Measurements from ENCODE around the gene CDCA8.

The CDCA8 gene

DNA sequence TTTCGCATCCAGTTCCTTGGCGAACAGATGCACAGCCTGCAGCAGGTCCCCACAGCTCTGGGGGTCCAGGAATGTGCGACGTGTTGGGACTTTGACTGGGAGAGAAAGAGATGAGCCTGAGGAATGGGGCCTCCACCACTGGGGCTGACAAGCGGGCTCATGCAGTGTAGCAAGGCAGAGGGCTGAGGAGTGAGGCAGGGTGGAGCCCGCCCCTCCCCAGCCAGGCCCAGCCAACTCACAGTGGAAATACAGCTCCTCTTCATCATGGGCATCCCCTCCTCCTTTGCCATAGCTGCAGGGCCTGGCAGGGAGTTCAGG is 30.7 kb downstream of the CDCA8 start:
- TF ChIP-seq, protein P1, sequence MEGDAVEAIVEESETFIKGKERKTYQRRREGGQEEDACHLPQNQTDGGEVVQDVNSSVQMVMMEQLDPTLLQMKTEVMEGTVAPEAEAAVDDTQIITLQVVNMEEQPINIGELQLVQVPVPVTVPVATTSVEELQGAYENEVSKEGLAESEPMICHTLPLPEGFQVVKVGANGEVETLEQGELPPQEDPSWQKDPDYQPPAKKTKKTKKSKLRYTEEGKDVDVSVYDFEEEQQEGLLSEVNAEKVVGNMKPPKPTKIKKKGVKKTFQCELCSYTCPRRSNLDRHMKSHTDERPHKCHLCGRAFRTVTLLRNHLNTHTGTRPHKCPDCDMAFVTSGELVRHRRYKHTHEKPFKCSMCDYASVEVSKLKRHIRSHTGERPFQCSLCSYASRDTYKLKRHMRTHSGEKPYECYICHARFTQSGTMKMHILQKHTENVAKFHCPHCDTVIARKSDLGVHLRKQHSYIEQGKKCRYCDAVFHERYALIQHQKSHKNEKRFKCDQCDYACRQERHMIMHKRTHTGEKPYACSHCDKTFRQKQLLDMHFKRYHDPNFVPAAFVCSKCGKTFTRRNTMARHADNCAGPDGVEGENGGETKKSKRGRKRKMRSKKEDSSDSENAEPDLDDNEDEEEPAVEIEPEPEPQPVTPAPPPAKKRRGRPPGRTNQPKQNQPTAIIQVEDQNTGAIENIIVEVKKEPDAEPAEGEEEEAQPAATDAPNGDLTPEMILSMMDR (IDR thresholded peaks at IDR 0.05; ENCODE audit: low read depth, low read length) = no peak
- no peaks in the 10 kb centered on the region for H3K27me3 ChIP-seq (ENCODE audit: insufficient read depth, low read depth, severe bottlenecking)
- H3K27ac ChIP-seq = no peak overlapping the region
- no peaks in the 10 kb centered on the region for H3K9me3 ChIP-seq (ENCODE audit: severe bottlenecking)
- H3K4me3 ChIP-seq (ENCODE audit: low read depth, low read length) = no peak overlapping the region
- H3K36me3 ChIP-seq = 0 out of 2 replicates have a peak, but pooled peaks cover 2% of the 10 kb centered on the region
- DNase-seq = no peak

DNA sequence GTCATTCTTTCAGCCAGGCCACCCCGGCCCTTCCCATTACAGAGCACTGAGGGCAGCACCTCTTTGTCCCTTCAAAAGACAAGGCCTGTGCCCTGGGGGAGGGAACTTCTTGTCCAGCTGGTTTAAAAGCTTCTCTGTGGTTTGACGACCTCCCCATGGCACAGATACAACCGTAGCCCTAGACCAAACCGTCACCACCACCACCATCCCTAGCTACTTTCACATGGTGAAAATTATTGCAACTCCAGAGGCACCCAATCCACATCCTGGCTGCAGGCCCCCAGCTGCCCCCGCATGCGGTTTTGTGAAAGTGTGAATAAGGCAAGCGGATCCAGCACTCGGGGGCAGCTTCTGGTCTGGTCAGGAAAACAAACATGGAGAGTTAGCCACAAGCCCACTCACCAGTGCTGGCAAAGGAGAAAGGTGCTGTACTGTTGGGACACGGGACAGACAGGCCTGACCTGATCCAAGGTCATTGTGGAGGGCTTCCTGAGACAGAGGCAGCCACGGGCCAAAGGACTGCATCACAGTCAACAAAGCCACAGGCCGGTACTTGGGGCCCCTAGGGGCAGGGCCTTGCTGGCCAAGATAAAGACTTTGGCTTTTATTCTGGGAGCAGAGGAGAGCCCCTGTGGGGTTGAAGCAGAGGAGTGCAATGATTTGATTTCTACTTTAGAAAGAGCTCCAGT is 31.2 kb downstream of the CDCA8 start:
- Histone ChIP-seq H3K27ac (no peak overlapping the region), H3K36me3 (0 out of 2 replicates have a peak, but pooled peaks cover 2% of the 10 kb centered on the region), H3K9me3 (ENCODE audit: severe bottlenecking) (no peaks in the 10 kb centered on the region), H3K27me3 (ENCODE audit: insufficient read depth, low read depth, severe bottlenecking) (no peaks in the 10 kb centered on the region), H3K4me3 (ENCODE audit: low read depth, low read length) (no peak overlapping the region)
- no peak for DNase-seq
- TF ChIP-seq, protein P1 (IDR thresholded peaks at IDR 0.05; ENCODE audit: low read depth, low read length) = no peak

DNA sequence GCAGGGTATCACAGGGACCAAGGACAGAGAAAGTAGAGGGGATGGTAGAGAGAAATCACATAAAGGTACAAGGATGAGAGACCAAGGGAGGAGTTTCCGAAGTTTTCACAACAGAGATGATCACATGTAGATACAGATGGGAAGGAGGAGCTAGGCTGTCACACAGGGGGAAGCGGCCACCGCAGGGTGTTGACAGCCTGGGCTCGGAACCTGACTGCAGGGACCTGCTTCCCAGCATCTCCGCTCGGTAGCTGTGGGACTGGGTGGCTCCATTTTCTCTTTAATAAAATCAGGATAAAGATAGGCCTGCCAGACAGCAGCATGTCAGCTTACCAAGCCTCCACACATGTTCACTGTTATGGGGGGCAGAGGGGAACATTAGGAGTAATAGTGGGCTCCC is 32.3 kb downstream of the CDCA8 start:
- TF ChIP-seq, protein P1 (IDR thresholded peaks at IDR 0.05; ENCODE audit: low read depth, low read length) = no peak
- Histone ChIP-seq H3K36me3 (no peaks in the 10 kb centered on the region), H3K4me3 (ENCODE audit: low read depth, low read length) (no peak overlapping the region), H3K27ac (no peak overlapping the region; the same call in 1 of the 2 replicates), H3K27me3 (ENCODE audit: insufficient read depth, low read depth, severe bottlenecking) (no peaks in the 10 kb centered on the region), H3K9me3 (ENCODE audit: severe bottlenecking) (no peaks in the 10 kb centered on the region)
- peak; percentile 58 for DNase-seq

DNA sequence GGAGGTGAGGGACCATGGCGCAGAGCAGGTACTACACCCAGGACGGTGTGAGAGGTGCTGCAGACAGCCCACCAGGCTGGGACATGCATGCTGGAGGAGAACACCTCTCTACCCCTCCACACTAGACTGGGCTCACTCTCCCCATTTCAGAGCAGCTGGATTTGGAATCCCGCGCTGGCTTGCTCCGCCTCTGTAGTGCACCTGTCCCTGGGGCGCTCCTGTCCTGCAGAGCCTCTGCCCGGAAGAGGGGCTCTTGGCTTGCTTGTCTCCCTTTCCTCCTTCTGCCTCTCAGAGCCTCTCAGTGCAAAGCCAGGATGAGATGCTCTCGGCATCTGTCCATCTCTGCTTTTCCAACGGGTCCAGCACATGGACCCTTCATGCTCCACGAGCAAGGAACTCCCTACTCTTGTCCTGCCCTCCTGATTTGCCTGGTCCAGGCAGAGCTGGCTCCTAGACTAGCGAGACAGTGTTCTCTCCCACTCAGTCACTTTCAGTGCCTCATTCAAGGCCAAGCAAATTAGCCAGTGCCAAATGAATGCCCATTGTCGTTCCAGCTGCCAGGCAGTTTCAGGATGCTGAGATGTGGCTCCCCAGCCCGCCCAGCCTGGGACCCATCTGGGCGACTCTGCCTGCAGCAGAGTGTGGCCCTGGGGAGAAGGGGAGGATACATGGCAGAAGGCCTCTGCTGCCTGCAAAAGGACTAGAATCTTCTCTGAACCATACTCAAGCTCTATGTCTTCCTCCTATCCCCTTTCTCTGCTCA is 33.7 kb downstream of the CDCA8 start:
- DNase-seq = no peak
- H3K36me3 ChIP-seq = peaks cover 2% of the 10 kb centered on the region; the same call in 1 of the 2 replicates
- TF ChIP-seq, protein P1 (IDR thresholded peaks at IDR 0.05; ENCODE audit: low read depth, low read length) = no peak
- H3K27me3 ChIP-seq (ENCODE audit: insufficient read depth, low read depth, severe bottlenecking) = no peaks in the 10 kb centered on the region
- no peak overlapping the region for H3K4me3 ChIP-seq (ENCODE audit: low read depth, low read length)
- peak overlapping the region; percentile 62 for H3K27ac ChIP-seq
- no peaks in the 10 kb centered on the region for H3K9me3 ChIP-seq (ENCODE audit: severe bottlenecking)

DNA sequence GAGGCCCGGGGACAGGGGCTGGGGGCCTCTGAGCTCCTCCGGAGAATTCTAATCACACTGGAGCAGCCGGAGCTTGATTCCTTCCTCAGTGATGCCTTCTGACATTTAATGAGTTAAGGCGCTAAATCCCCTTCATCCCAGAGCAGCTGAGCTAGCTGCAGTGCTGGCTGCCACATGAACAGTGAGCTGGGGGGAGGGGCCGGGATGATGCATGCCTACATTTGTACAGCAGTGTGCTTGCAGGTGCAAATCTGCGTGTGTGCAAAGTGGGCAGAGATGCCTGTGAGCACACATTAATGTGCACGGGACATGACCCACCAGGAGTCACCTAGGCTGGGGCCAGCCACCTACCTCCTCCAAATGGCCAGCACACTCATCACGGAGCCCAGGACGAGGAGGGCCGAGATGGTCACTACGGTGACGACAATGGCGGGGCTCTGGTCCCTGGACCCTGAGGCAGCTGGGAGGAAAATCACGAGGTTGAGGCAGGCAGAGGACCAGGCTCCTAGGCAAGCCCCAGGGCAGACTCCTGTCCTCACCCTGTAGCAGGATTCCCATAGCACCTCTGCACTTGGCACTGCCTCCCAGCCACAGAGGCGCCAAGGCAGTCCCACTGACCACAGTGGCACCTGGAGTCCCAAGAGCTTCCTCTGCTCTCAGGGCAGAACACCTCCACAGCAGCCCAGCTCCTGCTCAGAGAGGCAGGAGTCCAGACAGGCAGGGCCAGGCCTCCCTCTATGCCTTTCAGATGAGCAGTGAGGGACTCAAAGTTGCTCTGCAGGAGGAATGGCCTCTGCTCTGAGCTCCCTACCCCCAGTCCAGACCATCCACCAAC is 34.7 kb downstream of the CDCA8 start:
- Histone ChIP-seq H3K36me3 (peaks cover 5% of the 10 kb centered on the region; the same call in 1 of the 2 replicates), H3K27ac (peak overlapping the region; percentile 62), H3K4me3 (ENCODE audit: low read depth, low read length) (no peak overlapping the region), H3K27me3 (ENCODE audit: insufficient read depth, low read depth, severe bottlenecking) (no peaks in the 10 kb centered on the region), H3K9me3 (ENCODE audit: severe bottlenecking) (no peaks in the 10 kb centered on the region)
- TF ChIP-seq, protein P1 (IDR thresholded peaks at IDR 0.05; ENCODE audit: low read depth, low read length) = no peak
- DNase-seq = peak; percentile 94
